ENCODE measurements around the gene STEAP4. TPM values are rescaled to one million over a fixed set of nuclear protein-coding genes. Genes with fewer than 3 reads are reported as not detected.

The STEAP4 gene
- polyA plus RNA-seq, 1 of the 3 experiments (the other 2 are of a cell fraction), result not detected

GRCh38 chr7:88324699-88325098 is 18.0 kb upstream of the STEAP4 start:
- CTCF ChIA-PET, result no interaction called here
- no peaks in the 10 kb centered on the region; a peak in 1 of 4 replicates for H3K4me1 ChIP-seq (ENCODE audit: control insufficient read depth in 1 of 2, insufficient read depth in 2 of 2, low read depth in 1 of 2, low read length in 1 of 2)
- POLR2A ChIA-PET, result no interaction called here

GRCh38 chr7:88322151-88322550 is 15.5 kb upstream of the STEAP4 start:
- H3K4me2 ChIP-seq, result no peak overlapping the region
- CTCF ChIA-PET, result interaction anchor here (0.8 to 1.6 kb wide), 5 partner anchors 10 to 80 kb away, joined by 3 to 4 read pairs (median 3); no protein-coding TSS in a partner anchor
- DNase-seq, result no peak
- POLR2A ChIA-PET, result no interaction called here
- H4K20me1 ChIP-seq (ENCODE audit: insufficient read depth), result no peaks in the 10 kb centered on the region
- no peaks in the 10 kb centered on the region for H3K9me3 ChIP-seq
- no peak overlapping the region for H3K9ac ChIP-seq
- H3K27me3 ChIP-seq (ENCODE audit: insufficient read depth), result 0 out of 2 replicates have a peak, but pooled peaks cover 4% of the 10 kb centered on the region
- H3K4me1 ChIP-seq (ENCODE audit: control insufficient read depth in 1 of 2, insufficient read depth in 2 of 2, low read depth in 1 of 2, low read length in 1 of 2), result no peaks in the 10 kb centered on the region; a peak in 1 of 4 replicates
- H3F3A ChIP-seq (replicated peaks; ENCODE audit: insufficient read depth), result no peaks in the 10 kb centered on the region
- no peak overlapping the region for H2AFZ ChIP-seq (ENCODE audit: low read depth)
- no peaks in the 10 kb centered on the region for H3K36me3 ChIP-seq (replicated peaks in 1 of 2; ENCODE audit: control insufficient read depth in 1 of 2, insufficient read depth in 2 of 2, low read length in 1 of 2)
- H3K9me2 ChIP-seq, result no peaks in the 10 kb centered on the region
- H3K27ac ChIP-seq (ENCODE audit: low read depth in 2 of 2, low read length in 1 of 2), result no peak overlapping the region
- 84% methylated on average over 3 of the region's 3 CpGs for WGBS (ENCODE audit: low lambda C conversion rate)
- H3K79me2 ChIP-seq (ENCODE audit: insufficient read depth), result no peaks in the 10 kb centered on the region
- H3K4me3 ChIP-seq (ENCODE audit: low read depth in 2 of 2, low read length in 1 of 2), result no peak overlapping the region
- TF ChIP-seq SMC3 (IDR thresholded peaks at IDR 0.05; ENCODE audit: low read depth, low read length) (no peak), MEF2A (IDR thresholded peaks at IDR 0.05; ENCODE audit: borderline replicate concordance, low read depth) (no peak), RCOR1 (IDR thresholded peaks at IDR 0.05; ENCODE audit: low read length) (no peak), NRF1 (IDR thresholded peaks at IDR 0.05; ENCODE audit: low read depth, low read length) (no peak), POLR2AphosphoS5 (IDR thresholded peaks at IDR 0.05; ENCODE audit: low read depth, low read length) (no peak), FOXM1 (IDR thresholded peaks at IDR 0.05; ENCODE audit: low read depth) (no peak), TAF1 (IDR thresholded peaks at IDR 0.05; ENCODE audit: borderline replicate concordance, low read depth, low read length) (no peak), NFIC (IDR thresholded peaks at IDR 0.05; ENCODE audit: borderline replicate concordance) (no peak), MAX (IDR thresholded peaks at IDR 0.05; ENCODE audit: low read depth) (no peak), RFX5 (IDR thresholded peaks at IDR 0.05; ENCODE audit: low read length) (no peak), GATA2 (CRISPR knock-in tag; IDR thresholded peaks at IDR 0.05) (no peak), FOSL2 (IDR thresholded peaks at IDR 0.05; ENCODE audit: borderline replicate concordance, low read depth) (no peak), ELF1 (IDR thresholded peaks at IDR 0.05) (no peak), GABPA (IDR thresholded peaks at IDR 0.05; ENCODE audit: low read depth) (no peak), CTCF (IDR thresholded peaks at IDR 0.05) (no peak), RAD21 (IDR thresholded peaks at IDR 0.05; ENCODE audit: low read length) (no peak)

More at GRCh38 chr7:88324699-88325098, 18.0 kb upstream of the STEAP4 start:
- H3K9me2 ChIP-seq, result no peaks in the 10 kb centered on the region
- no peak for DNase-seq
- TF ChIP-seq JUND (IDR thresholded peaks at IDR 0.05), result no peak
- no peak for TF ChIP-seq GABPA (IDR thresholded peaks at IDR 0.05; ENCODE audit: low read depth)
- TF ChIP-seq NFIC (IDR thresholded peaks at IDR 0.05; ENCODE audit: borderline replicate concordance), result no peak
- no peak for TF ChIP-seq SIN3A (IDR thresholded peaks at IDR 0.05; ENCODE audit: borderline replicate concordance, low read depth, low read length)
- TF ChIP-seq GATA2 (CRISPR knock-in tag; IDR thresholded peaks at IDR 0.05), result no peak
- TF ChIP-seq FOXM1 (IDR thresholded peaks at IDR 0.05; ENCODE audit: low read depth), result no peak
- TF ChIP-seq MAX (IDR thresholded peaks at IDR 0.05; ENCODE audit: low read depth), result no peak
- no peak for TF ChIP-seq SMC3 (IDR thresholded peaks at IDR 0.05; ENCODE audit: low read depth, low read length)
- no peak for TF ChIP-seq REST (IDR thresholded peaks at IDR 0.05; ENCODE audit: low read depth, low read length)
- H3K36me3 ChIP-seq (replicated peaks in 1 of 2; ENCODE audit: control insufficient read depth in 1 of 2, insufficient read depth in 2 of 2, low read length in 1 of 2), result no peaks in the 10 kb centered on the region
- no peaks in the 10 kb centered on the region for H3F3A ChIP-seq (replicated peaks; ENCODE audit: insufficient read depth)
- no peak overlapping the region for H3K9ac ChIP-seq
- WGBS (ENCODE audit: low lambda C conversion rate), result 20% methylated on average over 4 of the region's 4 CpGs
- H3K79me2 ChIP-seq (ENCODE audit: insufficient read depth), result no peaks in the 10 kb centered on the region
- H3K4me2 ChIP-seq, result no peak overlapping the region
- H3K27ac ChIP-seq (ENCODE audit: low read depth in 2 of 2, low read length in 1 of 2), result no peak overlapping the region
- H3K27me3 ChIP-seq (ENCODE audit: insufficient read depth), result no peaks in the 10 kb centered on the region
- no peaks in the 10 kb centered on the region for H4K20me1 ChIP-seq (ENCODE audit: insufficient read depth)
- no peaks in the 10 kb centered on the region for H3K9me3 ChIP-seq
- no peak overlapping the region for H3K4me3 ChIP-seq (ENCODE audit: low read depth in 2 of 2, low read length in 1 of 2)
- H2AFZ ChIP-seq (ENCODE audit: low read depth), result no peak overlapping the region
